SK-N-SH (cell line): ENCODE results near the gene LURAP1L. TPM values are rescaled to one million over a fixed set of nuclear protein-coding genes. Genes with fewer than 3 reads are reported as not detected.
"Not testable (repeated sequence)": the region's sequence is repeated elsewhere in the genome, so short reads cannot be mapped to it uniquely, and the experiment has no call there.

ENCODE experiments used
- CTCF ChIA-PET: fragments of 300-600, 350-600 bp; formaldehyde crosslinking; extraction: SDS; loops from one replicate; lab custom pipeline; 2021; lab: Yijun Ruan, JAX
- POLR2A ChIA-PET: fragments of 350-600 bp; sonication (Branson Sonifier 250); formaldehyde crosslinking; extraction: SDS; loops from one replicate; lab custom pipeline; 2020; ENCODE audit warnings: antibody characterized with exemption, inconsistent platforms; lab: Yijun Ruan, JAX
- DNase-seq: peaks from one replicate; pipeline ENCODE4 v3.0.0; 2012
- H2AFZ ChIP-seq: fragments of 200-600 bp; sonication (generic); 2 replicates; pipeline ENCODE4 v1.8.1; 2016; ENCODE audit warnings: antibody characterized with exemption, mild to moderate bottlenecking, low read depth
- H3F3A ChIP-seq: fragments of 200-600 bp; sonication (generic); replicated peaks from 2 replicates; pipeline ENCODE3; 2016; ENCODE audit warnings: antibody characterized with exemption, mild to moderate bottlenecking; ENCODE audit not compliant: insufficient read depth
- H3K27ac ChIP-seq, 2 experiments: fragments of 200-500 bp in 1 of 2; fragments of 200-600 bp in 1 of 2; sonication (Bioruptor generic) in 1 of 2; sonication (generic), shearing (Covaris generic) in 1 of 2; 2 replicates each; pipeline versions ENCODE4 v1.5.1 to v1.6.1; 2014 to 2016; ENCODE audit warnings: low read depth in 2 of 2, inconsistent platforms in 1 of 2, low read length in 1 of 2, mild to moderate bottlenecking in 1 of 2, mixed read lengths in 1 of 2
- H3K27me3 ChIP-seq: fragments of 200-600 bp; sonication (generic), shearing (Covaris generic); 2 replicates; pipeline ENCODE4 v1.6.1; 2016; ENCODE audit warnings: mixed run types; ENCODE audit not compliant: insufficient read depth
- H3K36me3 ChIP-seq, 2 experiments: fragments of 200-500 bp in 1 of 2; fragments of 200-600 bp in 1 of 2; sonication (Bioruptor generic) in 1 of 2; sonication (generic) in 1 of 2; replicated peaks in 1 of 2; 2 replicates each; pipeline versions ENCODE3 to v1.5.1; 2014 to 2016; ENCODE audit warnings: low read length in 1 of 2, mild to moderate bottlenecking in 1 of 2; ENCODE audit not compliant: insufficient read depth in 2 of 2, control insufficient read depth in 1 of 2
- H3K4me1 ChIP-seq, 2 experiments: fragments of 200-500 bp in 1 of 2; fragments of 200-600 bp in 1 of 2; sonication (Bioruptor generic) in 1 of 2; sonication (generic), shearing (Covaris generic) in 1 of 2; 2 replicates each; pipeline versions ENCODE4 v1.5.1 to v1.6.1; 2014 to 2016; ENCODE audit warnings: low read depth in 1 of 2, low read length in 1 of 2, mixed run types in 1 of 2; ENCODE audit not compliant: insufficient read depth in 2 of 2, control insufficient read depth in 1 of 2
- H3K4me2 ChIP-seq: fragments of 200-600 bp; sonication (generic), shearing (Covaris generic); 2 replicates; pipeline ENCODE4 v1.6.1; 2017; ENCODE audit warnings: mixed run types
- H3K4me3 ChIP-seq, 2 experiments: fragments of 200-500 bp in 1 of 2; fragments of 200-600 bp in 1 of 2; sonication (Bioruptor generic) in 1 of 2; sonication (generic), shearing (Covaris generic) in 1 of 2; 2 replicates each; pipeline versions ENCODE4 v1.5.1 to v1.8.1; 2014 to 2016; ENCODE audit warnings: low read depth in 2 of 2, inconsistent platforms in 1 of 2, low read length in 1 of 2, mild to moderate bottlenecking in 1 of 2, mixed read lengths in 1 of 2, moderate library complexity in 1 of 2
- H3K79me2 ChIP-seq: fragments of 200-600 bp; sonication (generic); 2 replicates; pipeline ENCODE4 v1.8.1; 2017; ENCODE audit warnings: mild to moderate bottlenecking; ENCODE audit not compliant: insufficient read depth
- H3K9ac ChIP-seq: fragments of 200-600 bp; sonication (generic); 2 replicates; pipeline ENCODE4 v1.6.1; 2017; ENCODE audit warnings: mixed run types
- H3K9me2 ChIP-seq: fragments of 200-600 bp; sonication (generic); 2 replicates; pipeline ENCODE4 v1.6.1; 2017; ENCODE audit warnings: mixed run types
- H3K9me3 ChIP-seq: fragments of 200-600 bp; sonication (generic); 2 replicates; pipeline ENCODE4 v1.6.1; 2017; ENCODE audit warnings: mixed run types, mild to moderate bottlenecking, moderate library complexity
- H4K20me1 ChIP-seq: fragments of 200-600 bp; sonication (generic); 2 replicates; pipeline ENCODE4 v1.6.1; 2017; ENCODE audit warnings: mild to moderate bottlenecking, mixed run types; ENCODE audit not compliant: insufficient read depth
- EZH2phosphoT487 ChIP-seq: fragments of 200-600 bp; sonication (generic); IDR thresholded peaks from 2 replicates; pipeline ENCODE4 v1.6.1; 2017; ENCODE audit warnings: low read depth, mixed run types, mild to moderate bottlenecking, antibody characterized with exemption, moderate library complexity, borderline replicate concordance
- MXI1 ChIP-seq: IDR thresholded peaks from 2 replicates; pipeline ENCODE4 v1.6.1; 2012; ENCODE audit warnings: mild to moderate bottlenecking, low read depth, low read length, improper control_type of control experiment
- POLR2AphosphoS5 ChIP-seq: IDR thresholded peaks from 2 replicates; pipeline ENCODE4 v1.6.1; 2012; ENCODE audit warnings: low read depth, low read length
- RCOR1 ChIP-seq: fragments of 150-350 bp; IDR thresholded peaks from 2 replicates; pipeline ENCODE4 v1.6.1; 2017; ENCODE audit warnings: antibody characterized with exemption, low read length
- RXRA ChIP-seq: IDR thresholded peaks from 2 replicates; pipeline ENCODE4 v1.4.0; 2012; ENCODE audit warnings: low read depth, mild to moderate bottlenecking, borderline replicate concordance
- SIN3A ChIP-seq: IDR thresholded peaks from 2 replicates; pipeline ENCODE4 v1.6.1; 2012; ENCODE audit warnings: low read depth, mild to moderate bottlenecking, low read length, moderate library complexity, borderline replicate concordance
- TCF12 ChIP-seq: IDR thresholded peaks from 2 replicates; pipeline ENCODE4 v1.4.0; 2012
- TEAD4 ChIP-seq: IDR thresholded peaks from 2 replicates; pipeline ENCODE4 v1.4.0; 2012; ENCODE audit warnings: mild to moderate bottlenecking, borderline replicate concordance; ENCODE audit not compliant: insufficient read depth
- WGBS: methylation state at CpG from one replicate; pipeline ENCODE4 v1.1.6; 2017; ENCODE audit warnings: low lambda C conversion rate; 5-methylcytosine and 5-hydroxymethylcytosine counted together
- polyA plus RNA-seq, 3 experiments: library from polyadenylated mRNA; depleted of rRNA; stranded (reverse); fragments of >200 nt; gene quantifications; 2 replicates each; pipeline ENCODE4 v1.2.3, GENCODE V29; 2012
- small RNA-seq, 7 experiments: library from RNA; depleted of rRNA; stranded (forward); fragments of <200 nt; gene quantifications; one replicate each; pipeline ENCODE3, GENCODE V24; 2012
- TF ChIP-seq, protein P1 (sequence below): IDR thresholded peaks from 2 replicates; pipeline ENCODE4; 2012
- TF ChIP-seq, protein P2 (sequence below): fragments of 150-350 bp; IDR thresholded peaks from 2 replicates; pipeline ENCODE4 v1.6.1; 2017; ENCODE audit warnings: antibody characterized with exemption, low read length, low read depth, borderline replicate concordance
- TF ChIP-seq, protein P3 (sequence below): IDR thresholded peaks from 2 replicates; pipeline ENCODE4 v1.4.0; 2012; ENCODE audit warnings: low read depth, borderline replicate concordance

LURAP1L gene
- polyA plus RNA-seq, 1 of the 3 experiments (the other 2 are of a cell fraction) = 3.4 TPM

DNA sequence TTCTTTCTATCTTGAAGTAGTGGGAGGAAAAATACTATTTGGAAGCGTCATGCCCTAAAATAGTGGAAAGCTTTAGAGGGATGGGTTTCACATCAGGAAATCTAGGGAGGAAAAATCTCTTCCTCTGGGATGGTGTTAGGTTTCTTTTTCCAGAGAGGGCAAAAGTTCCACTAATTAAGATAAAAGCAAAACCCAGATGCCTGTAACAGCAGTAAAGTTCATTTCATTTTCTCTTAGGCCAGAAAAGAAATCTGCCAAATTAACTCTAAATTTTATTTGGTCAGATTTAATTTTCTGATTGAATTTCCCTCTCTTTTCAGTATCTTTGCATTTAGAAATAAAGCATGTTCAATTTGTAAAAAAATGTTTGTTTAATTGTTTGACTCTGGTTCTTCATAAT is 88.8 kb downstream of the LURAP1L start (continued):
- TF ChIP-seq, protein P1, sequence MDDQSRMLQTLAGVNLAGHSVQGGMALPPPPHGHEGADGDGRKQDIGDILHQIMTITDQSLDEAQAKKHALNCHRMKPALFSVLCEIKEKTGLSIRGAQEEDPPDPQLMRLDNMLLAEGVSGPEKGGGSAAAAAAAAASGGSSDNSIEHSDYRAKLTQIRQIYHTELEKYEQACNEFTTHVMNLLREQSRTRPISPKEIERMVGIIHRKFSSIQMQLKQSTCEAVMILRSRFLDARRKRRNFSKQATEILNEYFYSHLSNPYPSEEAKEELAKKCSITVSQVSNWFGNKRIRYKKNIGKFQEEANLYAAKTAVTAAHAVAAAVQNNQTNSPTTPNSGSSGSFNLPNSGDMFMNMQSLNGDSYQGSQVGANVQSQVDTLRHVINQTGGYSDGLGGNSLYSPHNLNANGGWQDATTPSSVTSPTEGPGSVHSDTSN = no peak
- TF ChIP-seq, protein P2, sequence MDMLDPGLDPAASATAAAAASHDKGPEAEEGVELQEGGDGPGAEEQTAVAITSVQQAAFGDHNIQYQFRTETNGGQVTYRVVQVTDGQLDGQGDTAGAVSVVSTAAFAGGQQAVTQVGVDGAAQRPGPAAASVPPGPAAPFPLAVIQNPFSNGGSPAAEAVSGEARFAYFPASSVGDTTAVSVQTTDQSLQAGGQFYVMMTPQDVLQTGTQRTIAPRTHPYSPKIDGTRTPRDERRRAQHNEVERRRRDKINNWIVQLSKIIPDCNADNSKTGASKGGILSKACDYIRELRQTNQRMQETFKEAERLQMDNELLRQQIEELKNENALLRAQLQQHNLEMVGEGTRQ = no peak
- TF ChIP-seq RXRA (no peak), RCOR1 (peak; percentile 93), TEAD4 (no peak; the same call in 1 of the 2 replicates), POLR2AphosphoS5 (no peak), EZH2phosphoT487 (no peak), MXI1 (no peak), TCF12 (0 out of 2 replicates have a peak, but pooled peaks have one; percentile 14), SIN3A (no peak)
- TF ChIP-seq, protein P3, sequence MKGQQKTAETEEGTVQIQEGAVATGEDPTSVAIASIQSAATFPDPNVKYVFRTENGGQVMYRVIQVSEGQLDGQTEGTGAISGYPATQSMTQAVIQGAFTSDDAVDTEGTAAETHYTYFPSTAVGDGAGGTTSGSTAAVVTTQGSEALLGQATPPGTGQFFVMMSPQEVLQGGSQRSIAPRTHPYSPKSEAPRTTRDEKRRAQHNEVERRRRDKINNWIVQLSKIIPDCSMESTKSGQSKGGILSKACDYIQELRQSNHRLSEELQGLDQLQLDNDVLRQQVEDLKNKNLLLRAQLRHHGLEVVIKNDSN = no peak

DNA sequence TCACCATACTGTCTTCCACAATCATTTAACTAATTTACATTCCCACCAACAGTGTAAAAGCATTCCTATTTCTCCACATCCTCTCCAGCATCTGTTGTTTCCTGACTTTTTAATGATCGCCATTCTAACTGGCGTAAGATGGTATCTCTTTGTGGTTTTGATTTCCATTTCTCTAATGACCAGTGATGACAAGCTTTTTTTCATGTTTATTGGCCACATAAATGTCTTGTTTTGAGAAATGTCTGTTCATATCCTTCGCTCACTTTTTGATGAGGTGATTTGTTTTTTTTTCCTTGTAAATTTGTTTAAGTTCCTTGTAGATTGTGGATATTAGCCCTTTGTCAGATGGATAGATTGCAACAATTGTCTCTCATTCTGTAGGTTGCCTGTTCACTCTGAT is 90.6 kb downstream of the LURAP1L start:
- WGBS = 97% methylated on average over 3 of the region's 3 CpGs
- H3K9ac ChIP-seq, H3K36me3 ChIP-seq, H3K4me1 ChIP-seq, H3K4me3 ChIP-seq, POLR2A ChIA-PET, H3F3A ChIP-seq, H4K20me1 ChIP-seq, H3K9me3 ChIP-seq, H3K9me2 ChIP-seq, H2AFZ ChIP-seq, H3K27ac ChIP-seq, DNase-seq, H3K79me2 ChIP-seq, H3K27me3 ChIP-seq, H3K4me2 ChIP-seq: not testable (repeated sequence)
- CTCF ChIA-PET = interaction anchor here (2.2 kb wide), 1 partner anchor 223 kb away, joined by 5 read pairs; no protein-coding TSS in a partner anchor

Small RNAs within 50 kb of the gene (small RNA-seq; reads per million reads assigned to genes)
- gene RN7SL849P = 0 reads per million in 7 experiments

Other genes starting within 250 kb of the LURAP1L start
- gene TYRP1, start 81.6 kb upstream of the LURAP1L start, polyA plus RNA-seq (2012; rRNA removed) = 0.05 TPM in 1 of 2 replicates, not detected in the other